HL-60 (cell line): ENCODE data around the gene GJA1.

Experiments
- DNase-seq, 2 experiments: peaks; one replicate each; pipeline ENCODE4 v3.0.0-alpha.2; 2010 to 2020; ENCODE audit warnings: low read depth in 1 of 2, low spot score in 1 of 2
- H3K27ac ChIP-seq: fragments of 250-450 bp; sonication (Bioruptor Pico); replicated peaks from 2 replicates; pipeline ENCODE4 v1.5.1; 2020; ENCODE audit warnings: mild to moderate bottlenecking, moderate library complexity
- H3K27me3 ChIP-seq: fragments of 250-450 bp; sonication (Bioruptor Pico); 2 replicates; pipeline ENCODE4 v1.5.1; 2021; ENCODE audit warnings: mild to moderate bottlenecking, moderate library complexity; ENCODE audit not compliant: insufficient read depth, poor library complexity, severe bottlenecking
- H3K4me3 ChIP-seq: replicated peaks from 2 replicates; pipeline ENCODE4 v1.5.1; 2011; ENCODE audit warnings: mild to moderate bottlenecking, control low read depth, low read length; ENCODE audit not compliant: insufficient read depth
- GABPA ChIP-seq: IDR thresholded peaks from 2 replicates; pipeline ENCODE4 v1.6.1; 2012; ENCODE audit warnings: low read depth
- POLR2AphosphoS5 ChIP-seq: IDR thresholded peaks from 2 replicates; pipeline ENCODE4 v1.6.1; 2012; ENCODE audit warnings: low read depth
- SPI1 ChIP-seq: IDR thresholded peaks from 2 replicates; pipeline ENCODE4 v1.6.1; 2012; ENCODE audit warnings: low read depth, mild to moderate bottlenecking, borderline replicate concordance
- TF ChIP-seq, protein P1 (sequence below): IDR thresholded peaks from one replicate; pipeline ENCODE4 v1.5.1; 2011; ENCODE audit warnings: low read length, control low read depth, inconsistent platforms; ENCODE audit not compliant: insufficient read depth
- TF ChIP-seq, protein P2 (sequence below): IDR thresholded peaks from 2 replicates; pipeline ENCODE4 v1.6.1; 2012; ENCODE audit warnings: low read depth; ENCODE audit not compliant: insufficient replicate concordance

The GJA1 gene

DNA sequence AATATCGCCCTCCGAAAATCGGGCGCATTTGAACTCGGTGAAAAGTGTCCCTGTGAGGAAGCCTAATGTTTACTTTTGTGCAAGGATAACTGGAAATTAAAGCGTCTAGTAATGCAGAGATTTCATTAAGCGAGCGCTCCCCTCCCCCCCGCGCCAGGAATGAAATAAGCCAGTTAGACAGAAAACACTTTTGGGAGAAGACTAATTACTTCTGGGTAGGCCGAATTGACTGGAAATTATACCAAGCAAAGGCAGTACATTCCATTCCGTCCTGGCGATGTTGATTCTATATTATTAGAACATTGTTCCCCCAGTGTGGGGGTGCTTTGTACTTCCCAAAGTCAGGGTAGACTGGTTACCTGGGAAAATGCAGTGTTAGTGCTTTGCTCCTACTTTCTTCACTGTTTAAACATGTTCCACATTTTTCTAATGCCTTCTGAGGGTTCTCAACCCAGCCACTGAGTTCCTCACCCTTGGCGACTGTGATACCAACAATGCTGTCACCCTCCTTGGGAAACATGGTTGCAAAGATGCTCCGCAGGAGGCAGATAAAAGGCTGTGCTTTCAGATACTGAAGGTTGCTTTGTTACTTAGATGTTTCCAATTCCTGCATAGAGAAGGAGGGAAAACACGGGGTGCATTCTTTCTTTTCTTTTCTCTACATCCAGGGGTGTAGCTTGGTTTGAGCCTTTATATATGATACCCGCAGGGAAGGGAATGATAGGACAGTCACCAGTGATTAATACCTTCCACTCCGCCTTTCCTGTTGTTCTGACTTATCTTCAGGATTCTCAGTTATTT lies 2.6 kb downstream of the GJA1 start:
- TF ChIP-seq POLR2AphosphoS5 (no peak), SPI1 (no peak), GABPA (no peak)
- TF ChIP-seq, protein P1, sequence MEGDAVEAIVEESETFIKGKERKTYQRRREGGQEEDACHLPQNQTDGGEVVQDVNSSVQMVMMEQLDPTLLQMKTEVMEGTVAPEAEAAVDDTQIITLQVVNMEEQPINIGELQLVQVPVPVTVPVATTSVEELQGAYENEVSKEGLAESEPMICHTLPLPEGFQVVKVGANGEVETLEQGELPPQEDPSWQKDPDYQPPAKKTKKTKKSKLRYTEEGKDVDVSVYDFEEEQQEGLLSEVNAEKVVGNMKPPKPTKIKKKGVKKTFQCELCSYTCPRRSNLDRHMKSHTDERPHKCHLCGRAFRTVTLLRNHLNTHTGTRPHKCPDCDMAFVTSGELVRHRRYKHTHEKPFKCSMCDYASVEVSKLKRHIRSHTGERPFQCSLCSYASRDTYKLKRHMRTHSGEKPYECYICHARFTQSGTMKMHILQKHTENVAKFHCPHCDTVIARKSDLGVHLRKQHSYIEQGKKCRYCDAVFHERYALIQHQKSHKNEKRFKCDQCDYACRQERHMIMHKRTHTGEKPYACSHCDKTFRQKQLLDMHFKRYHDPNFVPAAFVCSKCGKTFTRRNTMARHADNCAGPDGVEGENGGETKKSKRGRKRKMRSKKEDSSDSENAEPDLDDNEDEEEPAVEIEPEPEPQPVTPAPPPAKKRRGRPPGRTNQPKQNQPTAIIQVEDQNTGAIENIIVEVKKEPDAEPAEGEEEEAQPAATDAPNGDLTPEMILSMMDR: no peak
- TF ChIP-seq, protein P2, sequence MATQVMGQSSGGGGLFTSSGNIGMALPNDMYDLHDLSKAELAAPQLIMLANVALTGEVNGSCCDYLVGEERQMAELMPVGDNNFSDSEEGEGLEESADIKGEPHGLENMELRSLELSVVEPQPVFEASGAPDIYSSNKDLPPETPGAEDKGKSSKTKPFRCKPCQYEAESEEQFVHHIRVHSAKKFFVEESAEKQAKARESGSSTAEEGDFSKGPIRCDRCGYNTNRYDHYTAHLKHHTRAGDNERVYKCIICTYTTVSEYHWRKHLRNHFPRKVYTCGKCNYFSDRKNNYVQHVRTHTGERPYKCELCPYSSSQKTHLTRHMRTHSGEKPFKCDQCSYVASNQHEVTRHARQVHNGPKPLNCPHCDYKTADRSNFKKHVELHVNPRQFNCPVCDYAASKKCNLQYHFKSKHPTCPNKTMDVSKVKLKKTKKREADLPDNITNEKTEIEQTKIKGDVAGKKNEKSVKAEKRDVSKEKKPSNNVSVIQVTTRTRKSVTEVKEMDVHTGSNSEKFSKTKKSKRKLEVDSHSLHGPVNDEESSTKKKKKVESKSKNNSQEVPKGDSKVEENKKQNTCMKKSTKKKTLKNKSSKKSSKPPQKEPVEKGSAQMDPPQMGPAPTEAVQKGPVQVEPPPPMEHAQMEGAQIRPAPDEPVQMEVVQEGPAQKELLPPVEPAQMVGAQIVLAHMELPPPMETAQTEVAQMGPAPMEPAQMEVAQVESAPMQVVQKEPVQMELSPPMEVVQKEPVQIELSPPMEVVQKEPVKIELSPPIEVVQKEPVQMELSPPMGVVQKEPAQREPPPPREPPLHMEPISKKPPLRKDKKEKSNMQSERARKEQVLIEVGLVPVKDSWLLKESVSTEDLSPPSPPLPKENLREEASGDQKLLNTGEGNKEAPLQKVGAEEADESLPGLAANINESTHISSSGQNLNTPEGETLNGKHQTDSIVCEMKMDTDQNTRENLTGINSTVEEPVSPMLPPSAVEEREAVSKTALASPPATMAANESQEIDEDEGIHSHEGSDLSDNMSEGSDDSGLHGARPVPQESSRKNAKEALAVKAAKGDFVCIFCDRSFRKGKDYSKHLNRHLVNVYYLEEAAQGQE: no peak
- no peak overlapping the region for H3K27ac ChIP-seq
- no peak overlapping the region for H3K4me3 ChIP-seq
- DNase-seq: no peak
- peaks cover 15% of the 10 kb centered on the region for H3K27me3 ChIP-seq

DNA sequence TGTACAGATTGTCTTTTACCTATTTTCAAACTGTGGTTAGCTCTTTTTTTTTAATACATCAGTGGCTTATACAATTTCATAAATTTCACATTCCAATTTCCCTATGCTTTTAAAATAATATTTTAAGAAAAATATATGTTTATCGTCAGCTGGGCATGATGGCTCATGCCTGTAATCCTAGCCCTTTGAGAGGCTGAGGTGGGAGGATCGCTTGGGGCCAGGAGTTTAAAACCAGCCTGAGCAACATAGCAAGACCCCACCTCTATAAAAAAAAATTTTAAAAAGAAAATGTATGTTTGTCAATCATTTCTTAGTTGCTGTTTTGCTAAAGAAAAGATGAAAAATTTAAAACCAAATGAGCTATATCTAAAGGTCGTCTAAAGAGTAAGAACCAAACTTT lies 3.4 kb downstream of the GJA1 start:
- no peak for DNase-seq
- Histone ChIP-seq H3K4me3 (no peak overlapping the region), H3K27ac (no peak overlapping the region), H3K27me3 (peaks cover 15% of the 10 kb centered on the region)
- TF ChIP-seq, protein P1: no peak
- no peak for TF ChIP-seq GABPA
- TF ChIP-seq, protein P2: no peak
- TF ChIP-seq POLR2AphosphoS5: no peak
- no peak for TF ChIP-seq SPI1

- no peak for DNase-seq
- Histone ChIP-seq H3K4me3 (no peak overlapping the region), H3K27me3 (peaks cover 15% of the 10 kb centered on the region), H3K27ac (no peak overlapping the region)
- TF ChIP-seq POLR2AphosphoS5 (no peak), SPI1 (no peak), GABPA (no peak)
- TF ChIP-seq, protein P1: no peak
- TF ChIP-seq, protein P2: no peak
These were observed 4.0 kb downstream of the GJA1 start for GRCh38 chr6:121439475-121439874.
